Body of pancreas (tissue), 4 donors: Measurements from ENCODE around the gene KRTAP10-8. TPM values are rescaled to one million over a fixed set of nuclear protein-coding genes. Genes with fewer than 3 reads are reported as not detected.
"Not testable (repeated sequence)": the region's sequence is repeated elsewhere in the genome, so short reads cannot be mapped to it uniquely, and the experiment has no call there.

Experiments used
- ATAC-seq: fragments of 150-250 bp; one replicate; pipeline ENCODE4 v1.9.1; 2016
- DNase-seq, 4 donors: peaks; one replicate each; pipeline ENCODE4 v3.0.0-alpha.2; 2019
- H3K27ac ChIP-seq, 4 donors: fragments of 200-600 bp; sonication (generic); 1 replicate in 3 of 4; 2 replicates in 1 of 4; pipeline versions ENCODE4 v1.5.1 to v1.6.1; 2016 to 2019; ENCODE audit warnings: mild to moderate bottlenecking in 1 of 4, mixed read lengths in 1 of 4, moderate library complexity in 1 of 4
- H3K27me3 ChIP-seq, 2 donors: fragments of 200-600 bp; sonication (generic); one replicate each; pipeline ENCODE4 v1.6.0; 2016; ENCODE audit warnings: mild to moderate bottlenecking in 1 of 2
- H3K36me3 ChIP-seq, 2 donors: fragments of 200-600 bp; sonication (generic); replicated peaks in 1 of 2; 2 replicates each; pipeline ENCODE4 v1.5.1; 2016; ENCODE audit warnings: low read depth in 2 of 2; ENCODE audit not compliant: insufficient read depth in 1 of 2
- H3K4me1 ChIP-seq: fragments of 200-600 bp; sonication (generic); one replicate; pipeline ENCODE4 v1.6.0; 2016
- H3K4me3 ChIP-seq, 2 donors: fragments of 200-600 bp; sonication (generic); 1 replicate in 1 of 2; 2 replicates in 1 of 2; pipeline ENCODE4 v1.5.1; 2016 to 2019
- H3K9me3 ChIP-seq, 3 donors: fragments of 200-600 bp; sonication (generic); 1 replicate in 2 of 3; 2 replicates in 1 of 3; pipeline ENCODE4 v1.5.1; 2016
- POLR2A ChIP-seq, 3 donors: fragments of 450-650 bp; IDR thresholded peaks; one replicate each; pipeline ENCODE4 v1.6.1; 2016; ENCODE audit warnings: antibody characterized with exemption in 3 of 3, mild to moderate bottlenecking in 2 of 3
- WGBS, 2 donors: methylation state at CpG; one replicate each; pipeline ENCODE4 v1.1.5; 2017; 5-methylcytosine and 5-hydroxymethylcytosine counted together
- intact Hi-C: fragments of 100-400 bp; cut with DNase I; formaldehyde crosslinking; loops from one replicate; pipeline ENCODE4 v1.15.1; 2023
- total RNA-seq, 2 donors: library from RNA; depleted of rRNA; stranded (reverse); fragments of >200 nt; gene quantifications; one replicate each; pipeline ENCODE4 v1.1.0, GENCODE V29; 2016
- TF ChIP-seq, protein P1 (sequence below), 7 experiments: fragments of 450-650 bp in 4 of 7; fragments of 200-600 bp in 3 of 7; sonication (generic) in 3 of 7; IDR thresholded peaks; one replicate each; pipeline ENCODE4 v1.5.1; 2016 to 2019; ENCODE audit warnings: antibody characterized with exemption in 7 of 7

KRTAP10-8 gene
- total RNA-seq, 2 donors from 2014 or later, result not detected

DNA sequence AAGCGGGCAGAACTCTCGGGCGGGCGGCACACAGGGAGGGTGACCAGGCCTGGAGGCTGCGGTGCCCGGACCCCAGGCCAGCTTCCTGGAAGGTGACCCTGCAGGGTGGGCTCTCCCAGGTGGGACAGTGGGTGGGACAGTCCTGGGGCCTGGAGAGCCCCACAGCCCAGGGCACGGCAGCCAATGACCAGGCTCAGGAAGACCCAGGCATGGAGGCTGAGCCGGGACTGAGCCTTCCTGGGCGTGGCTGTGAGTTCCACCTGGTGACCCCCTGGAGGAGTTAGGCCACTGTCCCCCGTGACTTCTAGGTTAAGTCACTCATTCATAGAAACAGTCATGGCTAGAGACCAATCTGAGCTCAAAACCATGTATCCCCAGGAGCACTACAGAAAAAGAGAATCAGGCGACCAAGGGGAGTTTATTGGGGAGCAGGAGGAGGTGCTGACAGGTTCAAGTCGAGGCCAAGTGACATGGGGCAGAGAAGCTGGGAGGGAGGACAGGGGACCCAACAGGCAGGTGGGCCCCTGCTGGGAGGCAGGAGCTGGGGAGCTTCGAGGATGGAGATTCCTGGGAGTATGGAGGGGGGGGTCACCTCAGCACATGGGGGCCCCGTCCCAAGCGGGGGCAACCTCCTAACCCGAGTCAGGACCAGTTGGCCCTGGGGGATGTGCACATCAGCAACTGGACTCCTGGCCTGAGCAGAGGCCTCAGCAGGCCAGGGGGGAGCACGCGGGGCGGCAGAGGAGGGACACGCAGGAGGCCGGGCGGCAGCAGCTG, 32.6 kb upstream of the KRTAP10-8 start:
- 74 to 79% methylated on average over 9 to 19 of the region's 22 CpGs for WGBS, 2 donors
- Histone ChIP-seq H3K27ac (no peak overlapping the region), H3K9me3 (peaks cover 0 to 3% (median 0%) of the 10 kb centered on the region in 3 donors), H3K36me3 (no peaks in the 10 kb centered on the region), H3K4me1 (no peaks in the 10 kb centered on the region), H3K27me3 (peaks cover 0 to 3% of the 10 kb centered on the region in 2 donors), H3K4me3 (no peak overlapping the region)
- intact Hi-C loops, result no loop called here
- ATAC-seq (no peak), DNase-seq (no peak)
- TF ChIP-seq, protein P1, sequence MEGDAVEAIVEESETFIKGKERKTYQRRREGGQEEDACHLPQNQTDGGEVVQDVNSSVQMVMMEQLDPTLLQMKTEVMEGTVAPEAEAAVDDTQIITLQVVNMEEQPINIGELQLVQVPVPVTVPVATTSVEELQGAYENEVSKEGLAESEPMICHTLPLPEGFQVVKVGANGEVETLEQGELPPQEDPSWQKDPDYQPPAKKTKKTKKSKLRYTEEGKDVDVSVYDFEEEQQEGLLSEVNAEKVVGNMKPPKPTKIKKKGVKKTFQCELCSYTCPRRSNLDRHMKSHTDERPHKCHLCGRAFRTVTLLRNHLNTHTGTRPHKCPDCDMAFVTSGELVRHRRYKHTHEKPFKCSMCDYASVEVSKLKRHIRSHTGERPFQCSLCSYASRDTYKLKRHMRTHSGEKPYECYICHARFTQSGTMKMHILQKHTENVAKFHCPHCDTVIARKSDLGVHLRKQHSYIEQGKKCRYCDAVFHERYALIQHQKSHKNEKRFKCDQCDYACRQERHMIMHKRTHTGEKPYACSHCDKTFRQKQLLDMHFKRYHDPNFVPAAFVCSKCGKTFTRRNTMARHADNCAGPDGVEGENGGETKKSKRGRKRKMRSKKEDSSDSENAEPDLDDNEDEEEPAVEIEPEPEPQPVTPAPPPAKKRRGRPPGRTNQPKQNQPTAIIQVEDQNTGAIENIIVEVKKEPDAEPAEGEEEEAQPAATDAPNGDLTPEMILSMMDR (IDR thresholded peaks at IDR 0.05), result no peak
- no peak for TF ChIP-seq POLR2A (IDR thresholded peaks at IDR 0.05)

DNA sequence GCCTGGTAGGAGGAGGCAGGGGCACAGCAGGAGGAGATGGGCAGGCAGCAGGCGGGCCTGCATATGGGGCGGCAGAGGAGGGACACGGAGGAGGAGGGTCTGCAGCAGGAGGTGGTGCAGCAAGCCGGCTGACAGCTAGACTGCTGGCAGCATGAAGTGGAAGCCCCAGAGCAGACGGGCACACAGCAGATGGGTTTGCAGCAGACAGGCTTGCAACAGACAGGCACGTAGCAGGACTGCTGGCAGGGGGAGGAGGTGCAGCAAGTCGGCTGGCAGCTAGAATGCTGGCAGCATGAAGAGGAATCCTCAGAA, 32.1 kb upstream of the KRTAP10-8 start:
- intact Hi-C loops, result no loop called here
- Histone ChIP-seq H3K27me3 (no peaks in the 10 kb centered on the region), H3K9me3 (peaks cover 0 to 3% (median 0%) of the 10 kb centered on the region in 3 donors), H3K4me1 (no peaks in the 10 kb centered on the region), H3K27ac (no peak overlapping the region), H3K4me3 (no peak overlapping the region), H3K36me3 (no peaks in the 10 kb centered on the region)
- no peak for DNase-seq
- whole genome bisulfite sequencing, 2 donors, result 32 to 46% methylated on average over 4 to 7 of the region's 7 CpGs
- no peak for ATAC-seq
- TF ChIP-seq, protein P1 (IDR thresholded peaks at IDR 0.05), result no peak
- TF ChIP-seq POLR2A (IDR thresholded peaks at IDR 0.05), result no peak

DNA sequence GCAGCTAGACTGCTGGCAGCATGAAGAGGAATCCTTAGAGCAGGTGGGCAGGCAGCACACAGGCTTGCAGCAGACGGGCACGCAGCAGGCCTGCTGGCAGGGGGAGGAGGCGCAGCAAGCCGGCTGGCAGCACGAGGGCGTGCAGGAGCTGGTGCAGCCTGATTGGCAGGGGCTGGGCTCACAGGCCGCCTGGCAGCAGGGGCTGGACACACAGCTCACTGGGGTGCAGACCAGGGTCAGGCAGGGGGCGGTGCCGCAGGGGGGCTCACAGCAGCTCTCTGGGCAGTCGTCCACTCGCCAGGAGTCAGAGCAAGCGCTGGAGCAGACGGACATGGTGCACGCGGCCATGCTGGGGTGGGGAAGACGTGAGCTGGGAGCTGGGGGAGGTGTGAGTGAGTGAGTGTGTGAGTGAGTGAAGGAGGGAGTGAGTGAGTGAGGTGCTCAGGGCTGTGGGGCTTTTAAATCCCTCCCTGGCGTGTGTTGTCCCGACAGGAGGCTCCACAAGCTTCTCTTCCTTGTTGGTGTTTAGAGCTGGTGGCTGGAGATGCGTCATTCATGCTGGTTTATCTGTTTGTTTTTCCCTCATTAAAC, 31.6 kb upstream of the KRTAP10-8 start, which contains the start of gene KRTAP10-5:
Gene KRTAP10-5 (minus strand): TSS at position 374 of the 591 bp plus-strand sequence. CDS start 26 bp downstream, at position 348.
- intact Hi-C loops, H3K4me3 ChIP-seq, H3K27me3 ChIP-seq, DNase-seq, H3K9me3 ChIP-seq, H3K27ac ChIP-seq, ATAC-seq, H3K4me1 ChIP-seq, H3K36me3 ChIP-seq: not testable (repeated sequence)
- WGBS, 2 donors, result 20 to 40% methylated on average over 11 to 18 of the region's 19 CpGs

DNA sequence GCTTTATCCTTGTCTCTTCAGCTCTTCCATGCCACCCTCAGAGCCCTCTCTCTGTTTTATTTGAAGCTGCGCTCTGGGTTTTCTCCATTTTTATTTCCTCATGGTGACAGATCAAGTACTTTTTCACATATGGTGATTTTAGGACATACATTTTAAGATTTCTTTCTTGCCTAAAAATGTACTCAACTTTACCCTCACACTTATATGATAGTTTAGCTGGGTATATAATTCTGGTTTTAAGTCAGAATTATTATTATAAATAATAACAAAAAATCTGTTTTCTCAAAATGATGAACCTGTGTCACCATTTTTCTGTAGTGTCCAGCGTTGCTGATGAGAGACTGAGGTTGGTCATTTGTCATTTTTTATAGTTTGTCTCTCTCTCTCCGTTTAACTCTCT, 30.7 kb upstream of the KRTAP10-8 start:
- Histone ChIP-seq H3K4me1 (no peaks in the 10 kb centered on the region), H3K27me3 (no peaks in the 10 kb centered on the region), H3K4me3 (no peak overlapping the region), H3K27ac (no peak overlapping the region), H3K36me3 (no peaks in the 10 kb centered on the region), H3K9me3 (peaks cover 0 to 3% (median 0%) of the 10 kb centered on the region in 3 donors)
- intact Hi-C loops, result no loop called here
- no peak for ATAC-seq
- WGBS, 2 donors, result 74 to 84% methylated on average over 3 of the region's 3 CpGs
- no peak for DNase-seq
- TF ChIP-seq, protein P1 (IDR thresholded peaks at IDR 0.05), result no peak
- TF ChIP-seq POLR2A (IDR thresholded peaks at IDR 0.05), result no peak

DNA sequence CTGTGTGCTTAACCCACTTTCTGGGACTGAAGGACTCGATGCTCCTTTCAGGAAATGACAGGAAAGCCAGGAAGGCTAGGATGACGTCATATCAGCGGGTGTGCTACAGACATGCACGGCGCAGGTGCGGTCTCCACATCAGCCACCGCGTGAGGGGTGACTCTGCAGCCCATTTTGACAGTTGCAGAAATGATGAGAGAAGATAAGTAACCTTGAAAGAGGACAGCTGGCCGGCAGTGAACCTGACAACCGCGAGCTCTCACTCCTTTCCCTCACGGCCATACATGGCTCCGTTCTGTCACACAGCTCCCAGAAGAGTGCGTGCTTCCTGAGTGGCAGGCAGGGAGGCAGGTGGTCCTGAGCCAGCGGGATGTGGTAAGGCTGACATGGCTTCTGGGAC, 29.8 kb upstream of the KRTAP10-8 start:
- intact Hi-C loops, result no loop called here
- Histone ChIP-seq H3K9me3 (peaks cover 0 to 3% (median 0%) of the 10 kb centered on the region in 3 donors), H3K27ac (no peak overlapping the region), H3K36me3 (no peaks in the 10 kb centered on the region), H3K4me1 (no peaks in the 10 kb centered on the region), H3K27me3 (no peaks in the 10 kb centered on the region), H3K4me3 (no peak overlapping the region)
- ATAC-seq (no peak), DNase-seq (no peak)
- TF ChIP-seq, protein P1 (IDR thresholded peaks at IDR 0.05), result no peak
- WGBS, 2 donors, result 70 to 77% methylated on average over 14 to 15 of the region's 15 CpGs
